A549 (cell line): Measurements from ENCODE around the gene ZBP1. TPM values are rescaled to one million over a fixed set of nuclear protein-coding genes. Genes with fewer than 3 reads are reported as not detected.

Source experiments
- ATAC-seq, 2 experiments: fragments of 200-7000 bp in 1 of 2; fragments of >200 bp in 1 of 2; cut with Nextera tagmentation in 1 of 2; cut with Tn5 transposase in 1 of 2; 3 replicates each; pipeline versions ENCODE4 v1.8.0 to v1.9.1; 2018 to 2020; ENCODE audit warnings: mild to moderate bottlenecking in 1 of 2, moderate library complexity in 1 of 2
- CTCF ChIA-PET: fragments of 300-600 bp; sonication (Branson Sonifier 250); formaldehyde crosslinking; extraction: SDS; loops from one replicate; lab custom pipeline; 2021; ENCODE audit warnings: antibody characterized with exemption, inconsistent platforms; lab: Yijun Ruan, JAX
- POLR2A ChIA-PET: fragments of 350-600 bp; formaldehyde crosslinking; extraction: SDS; loops from one replicate; lab custom pipeline; 2021; ENCODE audit warnings: antibody characterized with exemption, inconsistent platforms; lab: Yijun Ruan, JAX
- DNase-seq, 2 experiments: peaks; one replicate each; pipeline versions ENCODE4 v3.0.0 to v3.0.0-alpha.2; 2011 to 2016; ENCODE audit warnings: low read depth in 1 of 2, low spot score in 1 of 2
- FAIRE-seq: peaks from 2 replicates; lab custom pipeline; 2011; peaks lifted over from hg19 to GRCh38; lab: Jason Lieb, UNC
- H3K27ac ChIP-seq, 2 experiments: fragments of >200 bp; sonication (Bioruptor Twin); formaldehyde crosslinking; 3 replicates each; pipeline ENCODE4 v1.5.1; 2016 to 2017
- H3K4me1 ChIP-seq: fragments of >200 bp; sonication (Bioruptor Twin); formaldehyde crosslinking; 3 replicates; pipeline ENCODE4 v1.6.1; 2016
- H3K4me2 ChIP-seq: fragments of >200 bp; sonication (Bioruptor Twin); formaldehyde crosslinking; 3 replicates; pipeline ENCODE4 v1.6.1; 2016
- H3K4me3 ChIP-seq: fragments of >200 bp; sonication (Bioruptor Twin); formaldehyde crosslinking; 3 replicates; pipeline ENCODE4 v1.5.1; 2016
- H3K9me3 ChIP-seq: fragments of >200 bp; sonication (Bioruptor Twin); formaldehyde crosslinking; 3 replicates; pipeline ENCODE4 v1.6.1; 2016
- BHLHE40 ChIP-seq: IDR thresholded peaks from 2 replicates; pipeline ENCODE4 v1.6.1; 2012; ENCODE audit warnings: low read depth, low read length, inconsistent platforms
- CEBPB ChIP-seq, 2 experiments: fragments of >200 bp in 1 of 2; sonication (Bioruptor Twin) in 1 of 2; formaldehyde crosslinking in 1 of 2; IDR thresholded peaks; 2 replicates each; pipeline ENCODE4 v1.6.1; 2012 to 2016
- CHD2 ChIP-seq: fragments of 150-350 bp; IDR thresholded peaks from 2 replicates; pipeline ENCODE4 v1.6.1; 2014; ENCODE audit warnings: low read length; ENCODE audit not compliant: partially characterized antibody
- EHF ChIP-seq: fragments of 250-450 bp; sonication (Bioruptor Pico); IDR thresholded peaks from 2 replicates; pipeline ENCODE4 v1.5.0; 2020; ENCODE audit warnings: mild to moderate bottlenecking
- EHMT2 ChIP-seq: fragments of 200-600 bp; sonication (generic); IDR thresholded peaks from 2 replicates; pipeline ENCODE4 v1.6.1; 2016; ENCODE audit warnings: antibody characterized with exemption, low read depth, mild to moderate bottlenecking, moderate library complexity
- HDAC2 ChIP-seq: fragments of 200-600 bp; sonication (generic); IDR thresholded peaks from 2 replicates; pipeline ENCODE4 v1.6.1; 2016
- HOXA7 ChIP-seq: fragments of 250-450 bp; sonication (Bioruptor Pico); IDR thresholded peaks from 2 replicates; pipeline ENCODE4 v1.5.0; 2020; ENCODE audit warnings: mild to moderate bottlenecking, moderate library complexity
- JUN ChIP-seq, 2 experiments: fragments of >200 bp; sonication (Bioruptor Twin); formaldehyde crosslinking; IDR thresholded peaks; 2 replicates in 1 of 2; 3 replicates in 1 of 2; pipeline ENCODE4 v1.6.1; 2016 to 2017
- KDM1A ChIP-seq: fragments of 200-600 bp; sonication (generic); IDR thresholded peaks from 2 replicates; pipeline ENCODE4 v1.6.1; 2016; ENCODE audit warnings: low read depth, mild to moderate bottlenecking
- MAFK ChIP-seq: fragments of 450-650 bp; IDR thresholded peaks from 2 replicates; pipeline ENCODE4 v1.6.1; 2014; ENCODE audit not compliant: partially characterized antibody
- MYC ChIP-seq: IDR thresholded peaks from 2 replicates; pipeline ENCODE4 v1.6.1; 2012; ENCODE audit warnings: mild to moderate bottlenecking, inconsistent platforms, low read length, improper control_type of control experiment, borderline replicate concordance
- NFE2L2 ChIP-seq: fragments of 150-350 bp; conservative IDR thresholded peaks from 2 replicates; pipeline ENCODE4 v1.6.1; 2014; ENCODE audit warnings: low read length
- NR3C1 ChIP-seq: fragments of >200 bp; sonication (Bioruptor Twin); formaldehyde crosslinking; IDR thresholded peaks from 3 replicates; pipeline ENCODE4 v1.6.1; 2017
- POLR2A ChIP-seq: IDR thresholded peaks from 2 replicates; pipeline ENCODE4 v1.6.1; 2012; ENCODE audit warnings: mild to moderate bottlenecking, low read length
- POLR2AphosphoS2 ChIP-seq: conservative IDR thresholded peaks from 2 replicates; pipeline ENCODE4 v1.6.1; 2012; ENCODE audit warnings: low read length, improper control_type of control experiment, inconsistent platforms
- RARB ChIP-seq: fragments of 250-450 bp; sonication (Bioruptor Pico); IDR thresholded peaks from 2 replicates; pipeline ENCODE4 v1.8.0; 2021; ENCODE audit warnings: mild to moderate bottlenecking, moderate library complexity
- RNF2 ChIP-seq: fragments of 200-600 bp; sonication (generic); IDR thresholded peaks from 2 replicates; pipeline ENCODE4 v1.6.1; 2016; ENCODE audit warnings: low read depth, mild to moderate bottlenecking, antibody characterized with exemption, moderate library complexity, borderline replicate concordance
- SREBF2 ChIP-seq: fragments of 450-650 bp; IDR thresholded peaks from 2 replicates; pipeline ENCODE4 v1.6.1; 2014; ENCODE audit warnings: mild to moderate bottlenecking, moderate library complexity
- TFCP2L1 ChIP-seq: fragments of 250-450 bp; sonication (Bioruptor Pico); IDR thresholded peaks from 2 replicates; pipeline ENCODE4 v1.5.0; 2021; ENCODE audit warnings: mild to moderate bottlenecking
- WGBS: methylation state at CpG from one replicate; pipeline ENCODE4 v1.1.6; 2017; ENCODE audit errors: missing lambda C conversion rate; 5-methylcytosine and 5-hydroxymethylcytosine counted together
- polyA plus RNA-seq, 4 experiments: library from polyadenylated mRNA; depleted of rRNA in 3 of 4; stranded (reverse); fragments of >200 nt; fragmentation: RNase III in 1 of 4; extraction: RNeasy Plus Mini Kit Qiagen cat#74134 plus additional on column Dnase treatment in 1 of 4; gene quantifications; 2 replicates in 3 of 4; 3 replicates in 1 of 4; pipeline ENCODE4 v1.2.3, GENCODE V29; 2011 to 2017
- TF ChIP-seq, protein P1 (sequence below): fragments of 150-350 bp; IDR thresholded peaks from 2 replicates; pipeline ENCODE4 v1.6.1; 2014; ENCODE audit warnings: low read depth, mild to moderate bottlenecking, low read length
- TF ChIP-seq, protein P2 (sequence below): IDR thresholded peaks from 2 replicates; pipeline ENCODE4 v1.6.1; 2012

Gene ZBP1
- polyA plus RNA-seq, 2 of the 4 experiments (the other 2 are of a cell fraction): 0.05 TPM; not detected in 1

GRCh38 chr20:57628047-57628961, 8.1 kb upstream of the ZBP1 start:
- TF ChIP-seq EHMT2 (no peak), EHF (CRISPR knock-in tag) (no peak), KDM1A (no peak), NR3C1 (no peak), HDAC2 (no peak), MYC (no peak), BHLHE40 (no peak), HOXA7 (CRISPR knock-in tag) (no peak), POLR2A (no peak), JUN (IDR thresholded peaks at IDR 0.05) (no peak), TFCP2L1 (no peak), NFE2L2 (no peak), CEBPB (IDR thresholded peaks at IDR 0.05) (no peak), RNF2 (no peak), POLR2AphosphoS2 (no peak), RARB (CRISPR knock-in tag) (no peak)
- TF ChIP-seq, protein P1, sequence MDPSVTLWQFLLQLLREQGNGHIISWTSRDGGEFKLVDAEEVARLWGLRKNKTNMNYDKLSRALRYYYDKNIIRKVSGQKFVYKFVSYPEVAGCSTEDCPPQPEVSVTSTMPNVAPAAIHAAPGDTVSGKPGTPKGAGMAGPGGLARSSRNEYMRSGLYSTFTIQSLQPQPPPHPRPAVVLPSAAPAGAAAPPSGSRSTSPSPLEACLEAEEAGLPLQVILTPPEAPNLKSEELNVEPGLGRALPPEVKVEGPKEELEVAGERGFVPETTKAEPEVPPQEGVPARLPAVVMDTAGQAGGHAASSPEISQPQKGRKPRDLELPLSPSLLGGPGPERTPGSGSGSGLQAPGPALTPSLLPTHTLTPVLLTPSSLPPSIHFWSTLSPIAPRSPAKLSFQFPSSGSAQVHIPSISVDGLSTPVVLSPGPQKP: no peak
- TF ChIP-seq, protein P2, sequence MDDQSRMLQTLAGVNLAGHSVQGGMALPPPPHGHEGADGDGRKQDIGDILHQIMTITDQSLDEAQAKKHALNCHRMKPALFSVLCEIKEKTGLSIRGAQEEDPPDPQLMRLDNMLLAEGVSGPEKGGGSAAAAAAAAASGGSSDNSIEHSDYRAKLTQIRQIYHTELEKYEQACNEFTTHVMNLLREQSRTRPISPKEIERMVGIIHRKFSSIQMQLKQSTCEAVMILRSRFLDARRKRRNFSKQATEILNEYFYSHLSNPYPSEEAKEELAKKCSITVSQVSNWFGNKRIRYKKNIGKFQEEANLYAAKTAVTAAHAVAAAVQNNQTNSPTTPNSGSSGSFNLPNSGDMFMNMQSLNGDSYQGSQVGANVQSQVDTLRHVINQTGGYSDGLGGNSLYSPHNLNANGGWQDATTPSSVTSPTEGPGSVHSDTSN: no peak
- H3K4me2 ChIP-seq: no peak overlapping the region
- FAIRE-seq (no peak), DNase-seq (no peak), ATAC-seq (no peak)
- ChIA-PET CTCF (interaction anchor here (0.6 to 3.5 kb wide), 7 partner anchors 9 to 1015 kb away, joined by 3 to 16 read pairs (median 3); no protein-coding TSS in a partner anchor), POLR2A (no interaction called here)
- peaks cover 3% of the 10 kb centered on the region; the same call in 1 of the 3 replicates for H3K4me1 ChIP-seq
- H3K4me3 ChIP-seq: no peak overlapping the region
- H3K27ac ChIP-seq: peak overlapping the region in 1 of 2 experiments; percentile 30; a peak in 1 of 6 replicates
- WGBS: 82% methylated on average over 28 of the region's 29 CpGs
- H3K9me3 ChIP-seq: peaks cover 5% of the 10 kb centered on the region; the same call in 2 of the 3 replicates

GRCh38 chr20:57627339-57627738, 7.1 kb upstream of the ZBP1 start:
- POLR2A ChIA-PET: no interaction called here
- H3K27ac ChIP-seq: peak overlapping the region in 1 of 2 experiments; percentile 30; a peak in 1 of 6 replicates
- TF ChIP-seq NFE2L2 (no peak), SREBF2 (no peak), CHD2 (no peak), TFCP2L1 (no peak), RARB (CRISPR knock-in tag) (no peak)
- 63% methylated on average over 2 of the region's 2 CpGs for WGBS
- peaks cover 5% of the 10 kb centered on the region; the same call in 2 of the 3 replicates for H3K9me3 ChIP-seq
- CTCF ChIA-PET: interaction anchor here (0.7 to 3.5 kb wide), 5 partner anchors 10 to 582 kb away, joined by 3 to 16 read pairs (median 3); no protein-coding TSS in a partner anchor
- DNase-seq (no peak), FAIRE-seq (no peak), ATAC-seq (no peak)
- peaks cover 12% of the 10 kb centered on the region for H3K4me1 ChIP-seq
- H3K4me3 ChIP-seq: no peak overlapping the region
- H3K4me2 ChIP-seq: no peak overlapping the region

DNA sequence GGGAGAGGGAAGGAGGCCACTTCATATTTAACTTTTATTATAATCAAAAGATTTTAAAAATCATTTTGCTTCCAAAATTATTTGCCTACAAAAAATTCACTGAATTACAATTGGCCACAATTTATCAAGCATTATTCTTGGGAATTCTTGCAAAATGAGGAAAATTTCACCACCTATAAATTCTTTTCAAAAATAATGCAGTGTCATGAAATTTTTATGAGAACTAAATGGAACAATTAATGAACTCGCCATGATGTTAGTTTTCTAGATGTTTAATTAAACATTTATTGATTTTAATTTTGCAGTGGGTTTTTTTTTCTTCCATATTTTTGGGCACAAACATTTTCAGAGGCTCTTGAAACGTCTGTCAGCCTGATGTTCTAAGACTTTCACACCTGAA, 5.8 kb upstream of the ZBP1 start:
- 42% methylated on average over 2 of the region's 2 CpGs for WGBS
- ATAC-seq (no peak), DNase-seq (no peak), FAIRE-seq (no peak)
- CTCF ChIA-PET: interaction anchor here (3.5 kb wide), 1 partner anchor 584 kb away, joined by 16 read pairs; no protein-coding TSS in a partner anchor
- Histone ChIP-seq H3K4me1 (peaks cover 18% of the 10 kb centered on the region), H3K4me3 (no peak overlapping the region), H3K4me2 (no peak overlapping the region), H3K9me3 (peaks cover 5% of the 10 kb centered on the region; the same call in 2 of the 3 replicates), H3K27ac (no peak overlapping the region; a peak in 1 of 6 replicates)
- POLR2A ChIA-PET: no interaction called here
- TF ChIP-seq MAFK: peak; percentile 66
- TF ChIP-seq HOXA7 (CRISPR knock-in tag): no peak
